GM12878 (cell line): ENCODE measurements around the gene TTLL6. TPM values are rescaled to one million over a fixed set of nuclear protein-coding genes. Genes with fewer than 3 reads are reported as not detected.

Source experiments
- ASH2L ChIP-seq: fragments of 300-600, 200-600 bp; sonication (generic); IDR thresholded peaks from 2 replicates; pipeline ENCODE4 v1.6.1; 2017; ENCODE audit warnings: low read depth, mild to moderate bottlenecking, borderline replicate concordance
- ATF7 ChIP-seq: fragments of 450-650 bp; IDR thresholded peaks from 2 replicates; pipeline ENCODE4 v1.6.1; 2016; ENCODE audit warnings: low read depth, mild to moderate bottlenecking
- BCL11A ChIP-seq: IDR thresholded peaks from 2 replicates; pipeline ENCODE4 v1.6.1; 2011; ENCODE audit warnings: low read depth, low read length
- CREB1 ChIP-seq: IDR thresholded peaks from 2 replicates; pipeline ENCODE4 v1.6.1; 2012; ENCODE audit warnings: low read depth, mild to moderate bottlenecking, inconsistent platforms
- CREM ChIP-seq: IDR thresholded peaks from 2 replicates; pipeline ENCODE4 v1.6.1; 2014; ENCODE audit warnings: antibody characterized with exemption, low read depth
- ETV6 ChIP-seq, 2 experiments: fragments of 450-650 bp in 1 of 2; IDR thresholded peaks in 1 of 2; conservative IDR thresholded peaks in 1 of 2; 2 replicates each; pipeline ENCODE4 v1.6.1; 2014; ENCODE audit warnings: antibody characterized with exemption in 1 of 2, borderline replicate concordance in 1 of 2, low read depth in 1 of 2, mild to moderate bottlenecking in 1 of 2, moderate library complexity in 1 of 2
- GABPA ChIP-seq: IDR thresholded peaks from 2 replicates; pipeline ENCODE4 v1.6.1; 2014; ENCODE audit warnings: antibody characterized with exemption, low read depth, mild to moderate bottlenecking, inconsistent platforms
- HDGF ChIP-seq: fragments of 450-650 bp; IDR thresholded peaks from 2 replicates; pipeline ENCODE4 v1.6.1; 2016; ENCODE audit warnings: antibody characterized with exemption
- IRF4 ChIP-seq: IDR thresholded peaks from 2 replicates; pipeline ENCODE4 v1.6.1; 2011; ENCODE audit warnings: low read depth, low read length
- MEF2A ChIP-seq: IDR thresholded peaks from 2 replicates; pipeline ENCODE4 v1.6.1; 2011; ENCODE audit warnings: low read depth, mild to moderate bottlenecking, low read length, moderate library complexity; ENCODE audit not compliant: insufficient read depth
- MYB ChIP-seq: fragments of 150-350 bp; IDR thresholded peaks from 2 replicates; pipeline ENCODE4 v1.6.1; 2014; ENCODE audit warnings: mild to moderate bottlenecking, low read depth, low read length, borderline replicate concordance
- MYC ChIP-seq: IDR thresholded peaks from 2 replicates; pipeline ENCODE4 v1.6.1; 2011; ENCODE audit warnings: mild to moderate bottlenecking, low read length, moderate library complexity, inconsistent platforms; ENCODE audit not compliant: insufficient read depth, insufficient replicate concordance, insufficient read length, severe bottlenecking
- NFIC ChIP-seq: IDR thresholded peaks from 2 replicates; pipeline ENCODE4 v1.6.1; 2012; ENCODE audit warnings: low read depth, mild to moderate bottlenecking, inconsistent platforms, low read length, moderate library complexity
- NR2C2 ChIP-seq: IDR thresholded peaks from 2 replicates; pipeline ENCODE4 v1.6.1; 2011; ENCODE audit warnings: borderline replicate concordance, low read depth; ENCODE audit not compliant: control insufficient read depth, insufficient read length
- PAX5 ChIP-seq: IDR thresholded peaks from 2 replicates; pipeline ENCODE4 v1.6.1; 2011; ENCODE audit warnings: low read depth, low read length, borderline replicate concordance
- POLR2AphosphoS2 ChIP-seq: IDR thresholded peaks from 2 replicates; pipeline ENCODE4 v1.6.1; 2011; ENCODE audit warnings: low read depth, mild to moderate bottlenecking, low read length, improper control_type of control experiment, moderate library complexity
- RBBP5 ChIP-seq: fragments of 200-600 bp; sonication (generic); conservative IDR thresholded peaks from 2 replicates; pipeline ENCODE4 v1.6.1; 2016
- REST ChIP-seq: IDR thresholded peaks from 2 replicates; pipeline ENCODE4 v1.6.1; 2012; ENCODE audit warnings: mild to moderate bottlenecking, low read depth, low read length
- SIX5 ChIP-seq: IDR thresholded peaks from 2 replicates; pipeline ENCODE4 v1.6.1; 2011; ENCODE audit warnings: mild to moderate bottlenecking, low read depth, low read length, moderate library complexity; ENCODE audit not compliant: severe bottlenecking
- TCF12 ChIP-seq: IDR thresholded peaks from 2 replicates; pipeline ENCODE4 v1.6.1; 2011; ENCODE audit warnings: low read depth, mild to moderate bottlenecking, low read length
- polyA plus RNA-seq, 11 experiments: library from polyadenylated mRNA; depleted of rRNA in 4 of 11; unstranded in 6 of 11; stranded (reverse) in 5 of 11; fragments of >200 nt; fragmentation: Nextera tagmentation in 4 of 11; fragmentation: Illumina TruSeq in 1 of 11; extraction: Ambion mirVana in 4 of 11; extraction: Trizol in 1 of 11; gene quantifications; 1 replicate in 1 of 11; 2 replicates in 10 of 11; pipeline versions ENCODE4 v1.2.1 to v1.2.3, GENCODE V29; 2011 to 2016; ENCODE audit warnings: inconsistent platforms in 2 of 11, missing spikeins in 2 of 11, low read depth in 1 of 11
- total RNA-seq, 4 experiments: library from RNA; depleted of rRNA in 3 of 4; stranded (reverse); fragments of >200 nt in 3 of 4; fragmentation: Illumina TruSeq in 1 of 4; extraction: Trizol in 1 of 4; gene quantifications; 2 replicates each; pipeline versions ENCODE4 v1.2.1 to v1.2.3, GENCODE V29; 2013 to 2021
- TF ChIP-seq, protein P1 (sequence below): fragments of 450-650 bp; IDR thresholded peaks from 2 replicates; pipeline ENCODE4 v1.6.1; 2016; ENCODE audit warnings: mild to moderate bottlenecking, moderate library complexity, borderline replicate concordance
- TF ChIP-seq, protein P2 (sequence below): fragments of 450-650 bp; IDR thresholded peaks from 2 replicates; pipeline ENCODE4 v1.6.1; 2014; ENCODE audit warnings: mild to moderate bottlenecking

The TTLL6 gene
- total and polyA plus RNA-seq, 10 of the 15 experiments (the other 5 are each of a cell fraction or from before 2014, with no cell fraction given), result 0.06 to 0.36 (median 0.13) TPM; not detected in 4

DNA sequence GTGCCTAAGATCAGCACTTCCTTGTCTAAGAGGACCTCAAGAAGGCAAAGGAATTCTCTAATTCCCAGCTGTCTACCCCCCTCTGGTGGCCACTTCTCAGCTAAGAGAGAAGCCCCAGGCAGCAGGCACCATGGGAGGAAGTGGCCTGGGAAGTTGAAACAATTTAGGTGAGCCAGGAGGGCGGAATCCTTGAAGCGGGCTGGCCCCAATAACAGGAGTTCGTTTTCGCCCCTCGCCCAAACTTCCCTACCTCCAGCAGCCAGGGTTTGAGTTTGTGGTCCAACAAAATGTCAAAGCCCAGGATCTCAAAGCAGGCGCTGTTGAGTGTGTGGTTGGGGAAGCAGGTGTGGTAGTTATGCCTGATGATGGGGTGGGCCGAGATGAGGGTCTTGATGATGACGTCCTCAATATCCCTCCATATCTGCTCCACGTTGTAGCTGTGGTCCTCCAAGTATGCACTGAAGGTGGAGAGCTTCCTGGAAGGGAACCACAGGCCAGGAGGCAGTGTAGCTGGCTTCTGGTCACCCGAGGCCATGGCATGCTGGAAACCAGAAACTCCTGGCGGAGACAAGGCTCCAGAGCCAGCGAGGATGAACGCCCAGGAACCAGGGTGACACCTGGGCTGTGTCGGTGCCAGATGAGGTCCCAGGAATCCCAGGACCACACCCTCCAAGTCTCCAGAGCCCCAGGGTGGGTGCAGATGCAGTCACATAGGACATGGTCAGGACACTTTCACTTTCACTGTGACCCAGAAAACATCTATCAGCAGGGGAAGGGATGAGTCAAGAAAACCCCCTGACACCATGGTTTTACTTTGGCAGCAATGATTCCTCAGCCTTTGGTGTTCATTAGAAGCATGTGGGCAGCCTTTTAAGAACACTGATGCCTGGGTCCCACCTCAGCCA is 25.6 kb downstream of the TTLL6 start (continued):
- TF ChIP-seq POLR2AphosphoS2 (no peak), PAX5 (peak; percentile 42; the same call in 1 of the 2 replicates), MEF2A (no peak), CREB1 (no peak), CREM (no peak), ATF7 (peak; percentile 45; the same call in 1 of the 2 replicates), TCF12 (no peak), MYC (no peak), ASH2L (no peak), BCL11A (peak; percentile 61), NFIC (no peak), GABPA (no peak), MYB (no peak), NR2C2 (no peak), HDGF (no peak), SIX5 (no peak), ETV6 (conservative IDR thresholded peaks at IDR 0.05 in 1 of 2, IDR thresholded peaks at IDR 0.05 in 1 of 2; ENCODE audit: borderline replicate concordance in 1 of 2, low read depth in 1 of 2) (no peak; a peak in 1 of 4 replicates), REST (no peak), IRF4 (0 out of 2 replicates have a peak, but pooled peaks have one; percentile 44), RBBP5 (no peak)
- TF ChIP-seq, protein P1, sequence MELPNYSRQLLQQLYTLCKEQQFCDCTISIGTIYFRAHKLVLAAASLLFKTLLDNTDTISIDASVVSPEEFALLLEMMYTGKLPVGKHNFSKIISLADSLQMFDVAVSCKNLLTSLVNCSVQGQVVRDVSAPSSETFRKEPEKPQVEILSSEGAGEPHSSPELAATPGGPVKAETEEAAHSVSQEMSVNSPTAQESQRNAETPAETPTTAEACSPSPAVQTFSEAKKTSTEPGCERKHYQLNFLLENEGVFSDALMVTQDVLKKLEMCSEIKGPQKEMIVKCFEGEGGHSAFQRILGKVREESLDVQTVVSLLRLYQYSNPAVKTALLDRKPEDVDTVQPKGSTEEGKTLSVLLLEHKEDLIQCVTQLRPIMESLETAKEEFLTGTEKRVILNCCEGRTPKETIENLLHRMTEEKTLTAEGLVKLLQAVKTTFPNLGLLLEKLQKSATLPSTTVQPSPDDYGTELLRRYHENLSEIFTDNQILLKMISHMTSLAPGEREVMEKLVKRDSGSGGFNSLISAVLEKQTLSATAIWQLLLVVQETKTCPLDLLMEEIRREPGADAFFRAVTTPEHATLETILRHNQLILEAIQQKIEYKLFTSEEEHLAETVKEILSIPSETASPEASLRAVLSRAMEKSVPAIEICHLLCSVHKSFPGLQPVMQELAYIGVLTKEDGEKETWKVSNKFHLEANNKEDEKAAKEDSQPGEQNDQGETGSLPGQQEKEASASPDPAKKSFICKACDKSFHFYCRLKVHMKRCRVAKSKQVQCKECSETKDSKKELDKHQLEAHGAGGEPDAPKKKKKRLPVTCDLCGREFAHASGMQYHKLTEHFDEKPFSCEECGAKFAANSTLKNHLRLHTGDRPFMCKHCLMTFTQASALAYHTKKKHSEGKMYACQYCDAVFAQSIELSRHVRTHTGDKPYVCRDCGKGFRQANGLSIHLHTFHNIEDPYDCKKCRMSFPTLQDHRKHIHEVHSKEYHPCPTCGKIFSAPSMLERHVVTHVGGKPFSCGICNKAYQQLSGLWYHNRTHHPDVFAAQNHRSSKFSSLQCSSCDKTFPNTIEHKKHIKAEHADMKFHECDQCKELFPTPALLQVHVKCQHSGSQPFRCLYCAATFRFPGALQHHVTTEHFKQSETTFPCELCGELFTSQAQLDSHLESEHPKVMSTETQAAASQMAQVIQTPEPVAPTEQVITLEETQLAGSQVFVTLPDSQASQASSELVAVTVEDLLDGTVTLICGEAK, result no peak
- TF ChIP-seq, protein P2, sequence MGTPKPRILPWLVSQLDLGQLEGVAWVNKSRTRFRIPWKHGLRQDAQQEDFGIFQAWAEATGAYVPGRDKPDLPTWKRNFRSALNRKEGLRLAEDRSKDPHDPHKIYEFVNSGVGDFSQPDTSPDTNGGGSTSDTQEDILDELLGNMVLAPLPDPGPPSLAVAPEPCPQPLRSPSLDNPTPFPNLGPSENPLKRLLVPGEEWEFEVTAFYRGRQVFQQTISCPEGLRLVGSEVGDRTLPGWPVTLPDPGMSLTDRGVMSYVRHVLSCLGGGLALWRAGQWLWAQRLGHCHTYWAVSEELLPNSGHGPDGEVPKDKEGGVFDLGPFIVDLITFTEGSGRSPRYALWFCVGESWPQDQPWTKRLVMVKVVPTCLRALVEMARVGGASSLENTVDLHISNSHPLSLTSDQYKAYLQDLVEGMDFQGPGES, result no peak
